Stimulated activated CD4-positive, alpha-beta T cell treated with anti-CD3 and anti-CD28 coated beads, Interleukin-4, amount 100 ng/mL, for 4 hours (primary cell): ENCODE measurements around the gene INPP5A.
A peak's percentile ranks its signal among the peaks of the same experiment; 100 is the strongest.
"Not testable (repeated sequence)": the region's sequence is repeated elsewhere in the genome, so short reads cannot be mapped to it uniquely, and the experiment has no call there.

Source experiments
- DNase-seq, 2 experiments: peaks; one replicate each; pipeline ENCODE4 v3.0.0-alpha.2; 2020

Gene INPP5A

DNA sequence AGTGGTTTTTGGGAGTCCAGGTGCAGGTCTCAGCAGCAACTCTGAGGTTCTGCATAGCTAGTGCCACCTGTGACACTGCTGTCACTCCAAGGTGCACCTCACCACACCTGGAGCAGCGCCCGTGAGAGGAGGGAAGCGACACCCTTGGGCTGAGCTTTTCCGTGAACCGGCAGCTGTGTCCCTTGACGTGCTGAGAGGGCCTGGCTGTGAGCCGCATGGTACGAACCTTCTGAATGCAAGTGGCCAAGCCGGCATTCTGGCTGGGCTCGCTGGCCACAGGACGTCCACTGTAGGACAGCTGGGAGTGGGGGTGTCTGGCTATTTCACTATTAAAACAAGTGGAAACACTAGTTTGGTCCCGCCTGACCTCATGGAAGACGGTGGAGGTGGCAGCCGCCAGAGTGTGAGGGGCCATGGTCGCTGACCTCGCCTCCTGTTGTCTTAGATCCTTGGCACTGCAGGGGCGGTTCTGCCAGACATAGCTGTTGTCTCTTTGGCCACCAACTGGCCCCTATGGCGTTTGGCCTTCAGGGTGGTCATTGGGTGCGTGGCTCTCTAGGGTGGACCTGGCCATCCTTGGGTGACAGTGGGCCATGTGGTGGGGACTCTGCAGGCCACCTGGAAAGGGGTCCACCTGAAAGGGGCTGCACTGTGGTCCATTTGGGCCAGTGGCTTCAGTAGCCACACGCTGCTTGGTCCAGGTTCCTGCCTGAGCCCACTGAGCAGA, 12.9 kb downstream of the INPP5A start:
- no peak for DNase-seq

DNA sequence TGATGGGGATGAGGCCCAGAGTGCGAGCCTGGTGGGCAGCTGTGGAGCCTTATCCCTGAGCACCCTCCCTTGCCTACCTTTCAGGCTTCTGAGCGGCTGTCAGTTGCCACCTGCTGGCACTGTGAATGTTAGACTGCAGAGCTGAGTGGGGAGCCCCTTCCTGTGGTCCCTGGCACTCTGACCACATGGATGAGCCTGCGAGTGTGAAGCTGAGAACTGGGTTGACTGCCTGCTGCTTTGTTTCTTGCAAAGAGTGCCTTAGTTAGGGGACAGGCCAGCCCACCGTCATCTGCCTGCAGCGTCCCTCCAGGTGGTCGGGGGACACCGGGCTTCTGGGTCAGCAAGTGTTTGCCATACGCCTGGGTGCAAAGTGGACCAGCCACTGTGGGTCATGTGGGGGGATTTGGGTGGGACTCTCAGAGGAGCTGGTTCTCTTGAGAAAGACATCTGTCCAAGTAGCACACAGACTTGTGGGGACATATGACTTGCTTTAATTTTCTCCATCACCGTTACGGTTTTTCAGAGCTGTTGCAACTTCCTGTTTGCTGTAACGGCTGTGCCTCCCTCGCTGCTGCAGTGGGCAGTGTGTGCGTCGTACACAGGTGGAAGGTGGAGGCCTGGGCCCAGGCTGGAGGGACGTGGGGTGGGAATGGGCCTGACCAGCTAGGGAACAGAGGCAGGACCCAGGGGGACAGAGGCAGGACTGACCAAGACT, 13.7 kb downstream of the INPP5A start:
- DNase-seq = no peak

DNA sequence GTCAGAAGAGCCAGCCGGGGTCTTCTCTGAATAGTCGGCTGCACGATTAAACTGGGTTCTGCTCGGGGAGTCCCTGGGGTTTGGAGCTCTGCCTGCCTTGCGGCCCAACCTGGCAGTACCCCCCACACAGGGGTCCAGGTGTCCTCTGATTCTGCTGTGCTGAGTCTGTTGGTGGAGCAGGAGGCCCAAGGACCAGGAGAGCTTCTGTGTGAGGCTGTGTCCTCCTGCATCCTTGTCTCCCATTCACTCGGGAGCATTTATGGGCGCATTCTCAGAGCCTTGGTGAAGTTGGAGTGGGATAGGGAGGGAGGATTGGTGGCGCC, 14.2 kb downstream of the INPP5A start:
- no peak for DNase-seq

DNA sequence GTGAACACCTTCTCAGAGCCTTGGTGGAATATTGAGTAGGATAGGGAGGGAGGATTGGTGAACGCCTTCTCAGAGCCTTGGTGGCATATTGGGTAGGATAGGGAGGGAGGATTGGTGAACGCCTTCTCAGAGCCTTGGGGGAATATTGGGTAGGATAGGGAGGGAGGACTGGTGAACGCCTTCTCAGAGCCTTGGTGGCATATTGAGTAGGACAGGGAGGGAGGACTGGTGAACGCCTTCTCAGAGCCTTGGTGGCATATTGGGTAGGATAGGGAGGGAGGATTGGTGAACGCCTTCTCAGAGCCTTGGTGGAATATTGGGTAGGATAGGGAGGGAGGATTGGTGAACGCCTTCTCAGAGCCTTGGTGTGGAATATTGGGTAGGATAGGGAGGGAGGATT, 15.0 kb downstream of the INPP5A start:
- DNase-seq = not testable (repeated sequence)

DNA sequence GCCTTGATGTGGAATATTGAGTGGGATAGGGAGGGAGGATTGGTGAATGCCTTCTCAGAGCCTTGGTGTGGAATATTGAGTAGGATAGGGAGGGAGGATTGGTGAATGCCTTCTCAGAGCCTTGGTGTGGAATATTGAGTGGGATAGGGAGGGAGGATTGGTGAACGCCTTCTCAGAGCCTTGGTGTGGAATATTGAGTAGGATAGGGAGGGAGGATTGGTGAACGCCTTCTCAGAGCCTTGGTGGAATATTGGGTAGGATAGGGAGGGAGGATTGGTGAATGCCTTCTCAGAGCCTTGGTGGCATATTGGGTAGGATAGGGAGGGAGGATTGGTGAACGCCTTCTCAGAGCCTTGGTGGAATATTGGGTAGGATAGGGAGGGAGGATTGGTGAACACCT, 16.0 kb downstream of the INPP5A start:
- not testable (repeated sequence) for DNase-seq

GRCh38 chr10:132554053-132554990, 16.7 kb downstream of the INPP5A start:
- no peak for DNase-seq

DNA sequence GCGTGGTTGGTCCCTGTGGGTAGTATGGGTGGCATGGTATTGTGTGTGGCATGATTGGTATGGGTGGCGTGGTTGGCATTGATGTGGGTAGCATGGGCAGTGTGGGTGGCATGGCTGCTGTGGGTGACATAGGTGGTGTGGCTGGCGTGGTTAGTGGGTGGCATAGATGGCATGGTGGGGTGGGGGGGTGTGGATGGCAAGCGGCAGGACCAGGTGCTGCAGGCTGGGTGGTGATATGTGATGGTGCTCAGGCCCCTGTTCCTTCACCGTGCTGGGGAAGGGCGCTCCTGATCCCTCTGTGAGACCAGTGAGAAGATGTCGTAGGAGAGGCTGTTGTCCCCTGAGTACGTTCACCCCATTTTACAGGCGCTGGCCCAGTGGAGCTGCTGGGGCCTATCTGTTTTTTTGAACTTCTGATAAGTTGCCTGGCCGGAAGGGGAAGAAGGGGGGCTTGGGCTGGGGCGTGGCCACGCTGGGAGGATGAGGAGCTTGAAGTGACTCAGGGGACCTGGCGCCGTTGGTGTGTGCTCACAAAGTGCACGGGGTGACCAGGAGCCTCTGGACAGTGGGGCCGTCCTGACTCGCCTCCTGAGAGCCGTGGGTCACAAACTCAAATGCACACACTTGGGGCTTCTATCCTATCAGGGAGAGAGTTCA, 17.5 kb downstream of the INPP5A start:
- DNase-seq = peak in 1 of 2 experiments; percentile 43

- DNase-seq = no peak
These were observed 18.3 kb downstream of the INPP5A start for GRCh38 chr10:132555648-132556575.

DNA sequence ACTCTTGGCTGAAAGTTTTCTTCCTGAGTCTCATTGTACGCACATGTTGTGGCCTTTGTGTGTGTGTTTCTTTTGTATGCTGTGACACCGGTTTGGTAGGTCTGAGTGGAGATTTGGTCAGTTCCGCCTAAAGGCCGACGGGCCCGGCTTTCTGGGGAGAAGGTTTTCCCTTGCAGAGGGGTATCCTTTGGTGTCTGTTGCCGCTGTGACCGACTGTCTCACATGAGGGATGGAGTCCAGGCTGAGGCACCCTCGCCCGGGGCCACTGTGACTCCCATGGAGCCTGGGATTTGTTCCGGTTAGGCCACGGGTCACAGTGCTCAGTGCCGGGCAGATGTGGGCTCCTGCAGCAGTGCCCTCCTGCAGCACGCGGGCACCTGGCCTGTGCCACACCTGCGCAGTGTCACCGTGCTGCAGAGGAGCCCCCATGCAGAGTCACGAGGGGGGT, 19.4 kb downstream of the INPP5A start:
- no peak for DNase-seq

DNA sequence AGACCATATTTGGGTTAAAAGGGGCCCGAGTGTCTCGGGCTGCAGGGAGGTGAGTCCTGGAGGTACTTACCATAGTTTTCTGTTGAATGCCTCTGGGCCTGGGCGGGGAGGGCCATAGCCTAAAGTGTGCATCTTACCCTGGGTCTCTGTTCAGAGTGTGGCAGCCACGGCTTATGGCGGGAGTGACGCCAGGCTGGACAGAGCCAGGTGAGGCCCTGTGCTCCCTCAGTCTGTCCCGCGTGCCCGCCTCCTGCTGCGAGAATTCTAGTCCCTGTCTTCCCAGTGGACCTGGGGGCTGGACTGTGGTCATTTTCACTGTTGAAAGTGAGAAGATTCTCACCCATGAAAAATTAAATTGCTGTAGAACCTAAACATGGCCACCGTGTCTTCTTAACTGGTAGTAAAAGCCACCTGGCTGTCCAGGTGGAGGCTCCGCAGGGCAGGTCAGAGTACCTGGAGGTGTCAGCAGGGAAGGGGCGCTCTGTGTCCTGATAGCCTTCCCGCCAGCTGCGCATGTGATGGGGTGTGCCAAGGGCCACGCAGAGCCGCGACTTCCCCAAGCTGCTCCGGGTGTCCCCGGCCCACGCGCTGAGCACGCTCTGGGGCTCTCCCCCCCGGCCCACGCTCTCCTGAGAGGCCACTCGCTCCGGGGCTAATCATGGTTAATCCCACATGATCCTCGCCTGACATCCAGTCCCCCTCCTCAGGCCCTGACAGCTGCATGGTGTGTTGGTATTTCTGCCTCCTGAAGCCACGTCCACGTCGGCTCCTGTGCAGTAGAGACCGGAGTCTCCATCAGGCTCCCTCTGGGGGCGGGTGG, 20.3 kb downstream of the INPP5A start:
- DNase-seq = no peak

- no peak for DNase-seq
These were observed 21.2 kb downstream of the INPP5A start for GRCh38 chr10:132558516-132559413.

DNA sequence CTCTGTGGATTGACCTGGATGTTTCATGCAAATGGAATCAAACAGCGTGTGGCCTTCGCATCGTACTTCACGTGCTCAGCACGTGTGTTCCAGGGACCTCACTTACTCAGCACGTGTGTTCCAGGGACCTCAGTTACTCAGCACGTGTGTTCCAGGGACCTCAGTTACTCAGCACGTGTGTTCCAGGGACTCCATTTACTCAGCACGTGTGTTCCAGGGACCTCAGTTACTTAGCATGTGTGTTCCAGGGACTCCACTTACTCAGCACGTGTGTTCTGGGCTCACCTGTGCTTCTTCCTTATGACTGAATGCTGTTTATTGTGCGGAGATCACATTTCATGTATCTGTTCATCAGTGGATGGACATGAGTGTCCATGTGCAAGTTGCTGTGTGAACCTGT, 22.0 kb downstream of the INPP5A start:
- no peak for DNase-seq

- DNase-seq = no peak
These were observed 22.7 kb downstream of the INPP5A start for GRCh38 chr10:132560241-132560731.

DNA sequence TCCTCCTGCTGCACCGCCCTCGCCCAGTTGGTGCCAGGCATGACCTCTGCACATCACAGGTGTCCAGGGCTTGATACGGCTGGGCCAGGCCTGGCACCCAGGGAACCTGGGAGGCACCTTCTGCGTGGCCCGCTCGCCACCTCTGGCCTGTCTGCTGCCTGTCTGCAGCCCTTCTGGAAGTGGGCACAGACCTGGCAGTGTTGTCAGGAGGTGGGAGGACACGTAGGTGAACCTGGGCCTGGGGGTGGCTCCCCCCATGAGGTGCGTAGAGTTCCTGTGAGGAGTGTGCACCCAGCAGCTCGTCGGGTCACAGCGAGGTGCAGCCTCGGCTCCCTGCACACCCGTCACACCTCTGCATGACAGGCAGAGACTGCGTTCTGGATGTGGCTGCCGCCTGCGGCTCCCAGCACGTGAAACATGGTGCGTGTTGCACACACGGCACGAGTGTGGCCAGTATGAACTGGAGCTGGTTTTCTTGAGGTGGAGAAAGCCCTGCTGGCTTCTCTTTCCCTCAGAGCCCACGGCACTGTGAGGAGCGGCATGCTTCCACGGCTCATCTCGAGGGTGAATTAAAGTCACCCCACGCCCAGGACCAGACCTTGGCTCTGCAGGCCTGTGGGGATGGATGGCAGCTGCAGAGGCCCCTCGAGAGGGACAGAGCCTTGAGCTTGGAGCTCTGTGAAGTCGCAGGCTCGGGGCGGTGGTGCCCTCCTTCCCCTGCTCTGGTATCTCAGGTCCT, 24.8 kb downstream of the INPP5A start:
- DNase-seq = no peak

GRCh38 chr10:132562916-132563456, 25.4 kb downstream of the INPP5A start:
- no peak for DNase-seq

- no peak for DNase-seq
These were observed 26.1 kb downstream of the INPP5A start for GRCh38 chr10:132563485-132564248.

DNA sequence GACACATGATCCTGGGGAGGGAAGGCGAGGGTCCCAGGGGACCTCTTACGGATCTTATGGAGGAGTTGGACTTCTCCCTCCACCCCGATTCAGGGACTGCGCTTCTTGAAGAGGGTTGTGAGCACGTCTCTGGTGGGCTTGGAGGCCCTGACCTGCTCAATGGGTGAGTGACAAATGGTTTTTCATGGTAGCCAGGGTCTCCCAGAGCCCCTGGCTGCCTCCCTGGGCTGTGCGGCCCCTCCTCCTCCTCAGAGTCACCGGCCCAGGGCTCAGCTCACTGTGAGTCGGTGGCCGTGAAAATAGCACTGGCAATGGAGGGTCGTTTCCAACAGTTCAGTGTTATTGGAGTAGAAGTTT, 26.6 kb downstream of the INPP5A start:
- DNase-seq = no peak

DNA sequence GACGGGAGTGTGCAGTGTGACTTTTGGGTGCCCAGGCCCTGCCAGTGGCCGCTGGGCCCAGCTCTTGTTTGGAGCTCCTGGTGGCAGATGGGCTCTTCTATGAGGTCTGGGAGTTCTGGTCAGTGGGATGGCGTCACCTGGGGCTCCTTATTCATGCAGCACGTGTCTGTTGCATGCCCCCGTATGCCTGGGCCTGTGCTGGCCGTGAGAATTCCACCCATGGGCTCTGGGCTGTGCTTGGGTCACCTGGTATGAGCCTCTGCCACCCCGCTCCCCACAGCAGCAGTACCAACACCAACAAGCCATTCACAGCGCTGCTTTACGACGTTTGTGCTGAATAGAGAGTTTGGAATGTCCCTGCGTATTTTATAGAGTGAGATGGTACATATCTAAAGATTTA, 27.1 kb downstream of the INPP5A start:
- no peak for DNase-seq
